Common myeloid progenitor, CD34-positive (primary cell): ENCODE measurements around the gene FLOT2.

Experiments
- CTCF ChIA-PET: fragments of 350-600 bp; sonication (Branson Sonifier 250); formaldehyde crosslinking; loops from one replicate; lab custom pipeline; 2021; ENCODE audit warnings: antibody characterized with exemption; lab: Charles Lee
- POLR2A ChIA-PET: fragments of 350-600 bp; sonication (Branson Sonifier 250); formaldehyde crosslinking; loops from one replicate; lab custom pipeline; 2021; ENCODE audit warnings: antibody characterized with exemption; lab: Charles Lee
- DNase-seq, 3 donors: peaks; one replicate each; pipeline versions ENCODE4 v3.0.0 to v3.0.0-alpha.2; 2013
- H3K27ac ChIP-seq, 2 experiments: 1 replicate in 1 of 2; 2 replicates in 1 of 2; pipeline ENCODE4 v1.7.0; 2013; ENCODE audit warnings: inconsistent platforms in 2 of 2, low read length in 2 of 2, mild to moderate bottlenecking in 2 of 2, low read depth in 1 of 2, moderate library complexity in 1 of 2; ENCODE audit not compliant: severe bottlenecking in 2 of 2, insufficient read depth in 1 of 2, poor library complexity in 1 of 2
- H3K27me3 ChIP-seq, 5 experiments: replicated peaks in 2 of 5; 1 replicate in 3 of 5; 2 replicates in 2 of 5; pipeline versions ENCODE4 v1.6.1 to v1.7.0; 2013; ENCODE audit warnings: low read length in 4 of 5, mild to moderate bottlenecking in 2 of 5, moderate library complexity in 2 of 5, inconsistent platforms in 1 of 5; ENCODE audit not compliant: insufficient read depth in 5 of 5, control insufficient read depth in 4 of 5
- H3K36me3 ChIP-seq, 4 experiments: 1 replicate in 2 of 4; 2 replicates in 2 of 4; pipeline versions ENCODE4 v1.6.1 to v1.7.0; 2013; ENCODE audit warnings: low read length in 3 of 4, control low read depth in 1 of 4, mild to moderate bottlenecking in 1 of 4; ENCODE audit not compliant: control insufficient read depth in 4 of 4, insufficient read depth in 4 of 4
- H3K4me1 ChIP-seq, 4 experiments: 1 replicate in 3 of 4; 2 replicates in 1 of 4; pipeline versions ENCODE4 v1.6.1 to v1.7.1; 2013; ENCODE audit warnings: low read length in 3 of 4, mild to moderate bottlenecking in 3 of 4, control low read depth in 1 of 4, inconsistent platforms in 1 of 4, moderate library complexity in 1 of 4; ENCODE audit not compliant: control insufficient read depth in 4 of 4, insufficient read depth in 4 of 4; ENCODE audit errors: control extremely low read depth in 1 of 4
- H3K4me3 ChIP-seq, 7 experiments: 1 replicate in 4 of 7; 2 replicates in 3 of 7; pipeline versions ENCODE4 v1.5.1 to v1.7.0; 2013; ENCODE audit warnings: mild to moderate bottlenecking in 7 of 7, low read length in 6 of 7, moderate library complexity in 6 of 7, inconsistent platforms in 2 of 7, low read depth in 2 of 7, control low read depth in 1 of 7; ENCODE audit not compliant: insufficient read depth in 4 of 7, control insufficient read depth in 1 of 7; ENCODE audit errors: extremely low read depth in 1 of 7
- H3K9me3 ChIP-seq, 5 experiments: 1 replicate in 4 of 5; 2 replicates in 1 of 5; pipeline versions ENCODE4 v1.6.1 to v1.7.1; 2013; ENCODE audit warnings: low read length in 4 of 5, mild to moderate bottlenecking in 2 of 5, inconsistent platforms in 1 of 5, low read depth in 1 of 5, moderate library complexity in 1 of 5; ENCODE audit not compliant: control insufficient read depth in 4 of 5, insufficient read depth in 2 of 5; ENCODE audit errors: control extremely low read depth in 1 of 5
- WGBS: methylation state at CpG from one replicate; pipeline ENCODE4 v1.1.5; 2013; ENCODE audit not compliant: insufficient coverage; 5-methylcytosine and 5-hydroxymethylcytosine counted together

The FLOT2 gene

GRCh38 chr17:28899212-28899815 is 1.8 kb upstream of the FLOT2 start:
- 97% methylated on average over 4 of the region's 5 CpGs for WGBS

GRCh38 chr17:28898527-28898955 is 1.0 kb upstream of the FLOT2 start:
- H3K4me1 ChIP-seq = peaks cover 16 to 57% (median 49%) of the 10 kb centered on the region in 4 experiments
- no peaks in the 10 kb centered on the region for H3K27me3 ChIP-seq
- H3K9me3 ChIP-seq = no peaks in the 10 kb centered on the region
- CTCF ChIA-PET = interaction anchor here (0.7 to 6.7 kb wide), 18 partner anchors 9 to 225 kb away, joined by 3 to 29 read pairs (median 4); partner anchors contain the start of genes FAM222B and TLCD1
- DNase-seq = no peak
- 89% methylated on average over 12 of the region's 12 CpGs for WGBS
- POLR2A ChIA-PET = interaction anchor here (0.6 to 1.0 kb wide), 2 partner anchors 51 to 165 kb away, joined by 3 to 4 read pairs; no protein-coding TSS in a partner anchor
- H3K27ac ChIP-seq = peak overlapping the region in 1 of 2 experiments; percentile 30
- H3K36me3 ChIP-seq = peaks cover 0 to 10% (median 7%) of the 10 kb centered on the region in 4 experiments
- H3K4me3 ChIP-seq = peak overlapping the region in 2 of 7 experiments; percentile 80 to 90

More at GRCh38 chr17:28899212-28899815, 1.8 kb upstream of the FLOT2 start:
- Histone ChIP-seq H3K9me3 (no peaks in the 10 kb centered on the region), H3K4me1 (peaks cover 16 to 51% (median 43%) of the 10 kb centered on the region in 4 experiments), H3K27me3 (no peaks in the 10 kb centered on the region), H3K27ac (no peak overlapping the region), H3K36me3 (peaks cover 0 to 8% (median 6%) of the 10 kb centered on the region in 4 experiments), H3K4me3 (no peak overlapping the region)
- DNase-seq = no peak
- CTCF ChIA-PET = interaction anchor here (0.7 to 6.7 kb wide), 9 partner anchors 8 to 225 kb away, joined by 3 to 29 read pairs (median 6); no protein-coding TSS in a partner anchor
- POLR2A ChIA-PET = no interaction called here

- Histone ChIP-seq H3K27me3 (no peaks in the 10 kb centered on the region), H3K4me3 (peak overlapping the region; percentile 75 to 90 (median 85)), H3K27ac (peak overlapping the region; percentile 58 to 86), H3K36me3 (peaks cover 0 to 10% (median 7%) of the 10 kb centered on the region in 4 experiments), H3K4me1 (peaks cover 20 to 56% (median 51%) of the 10 kb centered on the region in 4 experiments), H3K9me3 (no peaks in the 10 kb centered on the region)
- ChIA-PET CTCF (interaction anchor here (0.7 to 6.7 kb wide), 18 partner anchors 9 to 171 kb away, joined by 3 to 29 read pairs (median 5); partner anchors contain the start of genes FAM222B and TLCD1), POLR2A (interaction anchor here (0.6 to 1.0 kb wide), 4 partner anchors 52 to 164 kb away, joined by 3 to 4 read pairs (median 3); partner anchors contain the start of gene PHF12)
- WGBS = 16% methylated on average over 22 of the region's 23 CpGs
- peak in 1 of 3 donors; percentile 43 for DNase-seq
Observed at GRCh38 chr17:28897769-28898526, 415 bp upstream of the FLOT2 start.

- 0% methylated on average over 2 of the region's 5 CpGs for WGBS
- Histone ChIP-seq H3K4me3 (peak overlapping the region; percentile 75 to 90 (median 85)), H3K36me3 (peaks cover 0 to 14% (median 11%) of the 10 kb centered on the region in 4 experiments), H3K27me3 (no peaks in the 10 kb centered on the region), H3K27ac (peak overlapping the region; percentile 58 to 86), H3K9me3 (no peaks in the 10 kb centered on the region), H3K4me1 (peaks cover 22 to 62% (median 49%) of the 10 kb centered on the region in 4 experiments)
- ChIA-PET POLR2A (no interaction called here), CTCF (interaction anchor here (0.7 to 3.3 kb wide), 9 partner anchors 11 to 170 kb away, joined by 3 to 19 read pairs (median 3); partner anchors contain the start of genes FAM222B and TLCD1)
- DNase-seq = no peak
Observed at GRCh38 chr17:28896491-28896883, 1.0 kb downstream of the FLOT2 start.

GRCh38 chr17:28895794-28896447 is 1.6 kb downstream of the FLOT2 start:
- Histone ChIP-seq H3K27ac (peak overlapping the region; percentile 34 to 86), H3K9me3 (no peaks in the 10 kb centered on the region), H3K27me3 (no peaks in the 10 kb centered on the region), H3K36me3 (peaks cover 0 to 16% (median 15%) of the 10 kb centered on the region in 4 experiments), H3K4me1 (peaks cover 22 to 61% (median 44%) of the 10 kb centered on the region in 4 experiments), H3K4me3 (peak overlapping the region in 6 of 7 experiments; percentile 80 to 90 (median 86))
- DNase-seq = no peak
- ChIA-PET POLR2A (no interaction called here), CTCF (interaction anchor here (0.7 to 3.3 kb wide), 11 partner anchors 8 to 169 kb away, joined by 3 to 19 read pairs (median 4); partner anchors contain the start of genes FAM222B and TLCD1)
- 58% methylated on average over 2 of the region's 3 CpGs for WGBS
